ENCODE results near the gene GLI2.

The GLI2 gene

DNA sequence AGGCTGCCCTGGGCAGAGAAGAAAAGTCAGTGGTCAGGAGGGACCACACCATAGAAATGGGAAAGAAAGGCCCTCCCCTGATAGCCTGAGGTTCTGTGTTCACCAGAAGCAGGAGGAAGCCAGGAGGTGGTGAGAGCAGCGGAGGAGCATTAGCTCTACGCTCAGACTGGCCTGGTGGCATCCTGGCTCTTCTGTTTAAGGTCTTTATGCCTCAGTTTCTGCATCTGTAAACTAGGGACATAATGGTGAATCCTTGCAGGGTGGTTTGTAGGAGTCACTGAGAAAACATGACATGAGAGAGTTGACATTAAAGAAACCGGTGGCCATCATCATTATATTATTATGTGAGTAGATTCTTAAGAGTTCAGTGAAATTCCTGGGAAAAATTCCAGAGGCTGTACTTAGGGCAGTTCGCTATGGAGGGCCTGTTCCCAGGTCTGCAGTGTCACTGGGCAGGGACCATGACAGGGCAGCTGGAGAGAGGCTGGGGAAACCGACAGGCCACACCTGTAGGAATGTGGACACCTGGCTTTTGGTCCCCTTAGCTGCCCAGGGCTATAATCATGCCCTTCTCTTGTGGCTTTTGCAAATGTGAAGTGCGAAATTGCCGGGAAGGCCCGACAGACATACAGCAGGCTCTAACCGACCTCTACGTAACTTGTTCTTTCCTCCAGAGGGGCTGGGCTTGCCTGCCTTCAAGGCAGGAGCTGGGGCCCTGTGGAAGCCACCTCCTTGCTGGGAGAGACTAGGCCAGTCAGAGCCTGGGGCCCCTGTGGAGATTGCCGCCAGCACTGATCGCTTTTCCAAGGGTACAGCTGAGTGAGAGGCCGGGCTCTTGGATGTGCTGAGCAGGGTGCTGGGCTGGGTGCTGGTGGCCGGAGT is 31.0 kb downstream of the GLI2 start:
- TF ChIP-seq, protein P1, sequence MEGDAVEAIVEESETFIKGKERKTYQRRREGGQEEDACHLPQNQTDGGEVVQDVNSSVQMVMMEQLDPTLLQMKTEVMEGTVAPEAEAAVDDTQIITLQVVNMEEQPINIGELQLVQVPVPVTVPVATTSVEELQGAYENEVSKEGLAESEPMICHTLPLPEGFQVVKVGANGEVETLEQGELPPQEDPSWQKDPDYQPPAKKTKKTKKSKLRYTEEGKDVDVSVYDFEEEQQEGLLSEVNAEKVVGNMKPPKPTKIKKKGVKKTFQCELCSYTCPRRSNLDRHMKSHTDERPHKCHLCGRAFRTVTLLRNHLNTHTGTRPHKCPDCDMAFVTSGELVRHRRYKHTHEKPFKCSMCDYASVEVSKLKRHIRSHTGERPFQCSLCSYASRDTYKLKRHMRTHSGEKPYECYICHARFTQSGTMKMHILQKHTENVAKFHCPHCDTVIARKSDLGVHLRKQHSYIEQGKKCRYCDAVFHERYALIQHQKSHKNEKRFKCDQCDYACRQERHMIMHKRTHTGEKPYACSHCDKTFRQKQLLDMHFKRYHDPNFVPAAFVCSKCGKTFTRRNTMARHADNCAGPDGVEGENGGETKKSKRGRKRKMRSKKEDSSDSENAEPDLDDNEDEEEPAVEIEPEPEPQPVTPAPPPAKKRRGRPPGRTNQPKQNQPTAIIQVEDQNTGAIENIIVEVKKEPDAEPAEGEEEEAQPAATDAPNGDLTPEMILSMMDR (conservative IDR thresholded peaks at IDR 0.05; ENCODE audit: low read length): no peak
- peak; percentile 50 for DNase-seq (ENCODE audit: low read depth)
- H3K4me3 ChIP-seq (ENCODE audit: low read length): no peak overlapping the region

DNA sequence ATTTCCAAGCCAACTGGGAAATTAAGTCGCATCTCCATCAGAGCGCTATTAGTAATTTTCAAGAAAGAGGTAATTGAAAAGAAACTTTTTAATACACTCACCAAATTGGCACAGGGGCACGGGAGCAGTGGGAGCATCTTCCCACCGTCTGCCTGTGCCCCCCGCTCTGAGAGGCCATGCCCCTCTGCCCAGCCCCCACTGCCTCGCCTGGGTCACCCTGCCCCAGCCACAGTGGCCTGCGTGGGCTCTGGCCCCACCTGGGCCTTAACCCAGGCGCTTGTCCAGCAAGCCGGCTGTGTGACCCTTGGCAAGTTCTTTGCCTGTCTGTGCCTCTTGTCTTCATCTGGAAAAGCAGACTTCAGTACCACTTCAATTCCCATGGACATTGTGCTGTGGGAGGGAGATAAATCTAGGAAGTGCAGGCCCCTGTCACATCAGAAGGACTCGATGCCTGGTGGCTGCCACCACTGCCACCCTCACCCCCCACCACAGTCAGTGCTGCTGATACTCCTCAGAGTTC is 31.9 kb downstream of the GLI2 start:
- TF ChIP-seq, protein P1 (conservative IDR thresholded peaks at IDR 0.05; ENCODE audit: low read length): no peak
- no peak for DNase-seq (ENCODE audit: low read depth)
- H3K4me3 ChIP-seq (ENCODE audit: low read length): no peak overlapping the region

DNA sequence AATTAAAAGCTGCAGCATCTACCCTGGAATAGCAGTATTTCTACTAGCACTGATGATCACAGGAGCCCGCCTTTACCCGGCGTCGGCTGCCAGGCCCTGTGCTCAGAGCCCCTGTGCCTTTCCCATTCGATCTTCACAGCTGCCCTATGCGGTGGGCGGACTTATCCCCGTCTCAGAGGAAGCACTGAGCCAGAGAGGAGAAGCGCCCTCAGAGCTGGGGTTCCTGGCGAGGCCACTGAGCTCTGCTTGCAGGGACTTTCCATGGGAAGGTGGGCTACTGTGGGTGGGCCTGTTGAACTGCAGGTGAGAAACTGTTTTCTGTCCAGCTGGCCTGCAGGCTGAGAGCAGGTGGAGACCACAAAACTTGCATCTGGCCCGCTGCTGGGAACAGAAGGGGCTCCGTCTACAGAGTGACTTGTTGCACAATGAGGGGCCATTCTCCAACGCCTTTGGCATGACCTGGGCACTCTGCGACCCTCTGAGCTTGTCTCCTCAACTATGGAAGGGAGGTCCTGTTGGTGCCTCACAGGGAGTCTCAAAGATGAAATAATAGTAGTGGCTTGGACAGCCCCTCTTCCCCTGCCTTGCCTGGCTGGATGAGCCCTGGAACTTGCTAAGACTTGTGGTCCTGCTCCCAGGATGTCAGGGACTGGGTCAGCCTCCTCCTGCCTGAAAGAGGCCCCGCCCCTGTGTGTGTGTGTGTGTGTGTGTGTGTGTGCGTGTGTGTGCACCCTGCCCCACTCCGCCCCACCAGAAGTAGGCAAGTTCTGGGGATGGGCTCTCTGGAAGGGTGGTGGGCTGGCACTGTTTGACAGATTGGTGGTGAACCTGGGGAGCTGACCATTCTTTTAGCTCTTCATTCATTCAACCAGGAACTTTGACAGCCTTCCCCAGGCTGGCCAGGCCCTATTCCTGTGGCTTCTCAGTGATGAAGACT is 32.7 kb downstream of the GLI2 start:
- no peak for DNase-seq (ENCODE audit: low read depth)
- TF ChIP-seq, protein P1 (conservative IDR thresholded peaks at IDR 0.05; ENCODE audit: low read length): no peak
- H3K4me3 ChIP-seq (ENCODE audit: low read length): no peak overlapping the region

DNA sequence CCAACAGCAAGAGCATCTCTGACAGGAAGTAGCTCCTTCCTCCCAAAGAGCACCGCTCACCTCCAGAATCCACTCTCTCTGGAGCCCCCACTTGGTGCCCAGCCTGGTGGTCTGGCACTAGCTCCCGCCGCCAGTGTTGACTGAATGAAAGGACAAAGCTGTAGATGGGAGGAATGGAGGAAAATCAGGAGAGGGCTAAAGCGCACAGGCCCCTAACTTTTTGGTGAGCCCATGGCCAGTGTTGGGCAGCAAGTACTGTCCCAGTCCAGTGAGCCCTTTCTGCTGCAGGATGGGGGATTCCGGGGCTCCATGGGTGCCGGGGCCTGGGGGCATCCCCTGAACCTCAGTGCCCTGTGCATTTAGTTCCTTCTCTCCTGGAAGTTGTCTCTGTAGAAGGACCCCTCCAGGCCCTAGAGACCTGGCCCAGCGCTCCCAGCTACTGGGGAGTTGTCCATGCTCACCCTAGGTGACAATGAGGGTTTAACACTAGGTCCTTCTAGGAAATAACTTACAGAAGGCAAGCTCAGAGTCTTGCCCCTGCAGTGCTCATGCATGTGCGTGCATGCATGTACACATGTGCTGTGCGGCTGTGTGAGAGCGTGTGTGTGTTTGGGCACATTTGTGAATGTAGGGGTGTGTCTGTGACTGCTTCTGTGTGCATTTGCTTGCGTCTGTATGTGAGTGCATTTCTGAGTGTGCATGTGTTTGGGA is 33.6 kb downstream of the GLI2 start:
- TF ChIP-seq, protein P1 (conservative IDR thresholded peaks at IDR 0.05; ENCODE audit: low read length): no peak
- H3K4me3 ChIP-seq (ENCODE audit: low read length): no peak overlapping the region
- no peak for DNase-seq (ENCODE audit: low read depth)

DNA sequence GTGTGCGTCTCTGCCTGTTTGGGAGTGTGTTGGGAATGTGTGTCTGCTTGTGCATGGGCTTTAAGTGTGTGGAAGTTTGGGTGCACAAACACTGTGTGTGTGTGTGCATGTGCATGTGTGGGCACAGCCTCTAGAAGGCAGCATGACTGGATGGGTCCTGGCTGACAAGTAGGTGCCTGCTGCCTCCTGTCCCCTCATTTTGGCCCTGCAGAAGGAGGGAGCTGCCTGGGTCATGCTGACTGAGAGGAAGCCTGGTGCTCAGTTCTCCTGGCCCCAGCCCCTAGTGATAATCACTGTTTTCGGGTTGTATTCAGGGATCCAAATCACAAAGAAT is 34.1 kb downstream of the GLI2 start:
- TF ChIP-seq, protein P1 (conservative IDR thresholded peaks at IDR 0.05; ENCODE audit: low read length): no peak
- no peak overlapping the region for H3K4me3 ChIP-seq (ENCODE audit: low read length)
- DNase-seq (ENCODE audit: low read depth): no peak

DNA sequence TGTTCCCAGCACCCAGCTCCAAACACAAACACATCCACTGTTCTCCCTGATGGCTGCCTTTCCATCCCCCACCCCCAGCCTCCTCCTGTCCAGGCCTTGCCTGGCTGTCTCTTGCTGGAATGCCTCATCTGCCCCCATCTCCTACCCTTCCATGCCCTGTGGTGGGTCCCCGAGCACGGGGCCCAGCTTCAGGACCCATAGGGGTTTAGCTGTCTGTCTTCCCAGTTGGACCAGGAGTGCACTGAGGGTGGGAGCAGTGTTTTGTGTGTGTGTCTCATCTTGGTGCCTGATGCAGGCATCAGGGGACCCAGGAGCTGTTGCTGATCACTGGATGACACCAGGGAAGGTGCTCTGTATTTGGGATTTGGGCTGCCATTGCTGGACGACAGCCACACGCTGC is 34.5 kb downstream of the GLI2 start:
- H3K4me3 ChIP-seq (ENCODE audit: low read length): no peak overlapping the region
- no peak for DNase-seq (ENCODE audit: low read depth)
- TF ChIP-seq, protein P1 (conservative IDR thresholded peaks at IDR 0.05; ENCODE audit: low read length): no peak
